Naive thymus-derived CD4-positive, alpha-beta T cell (primary cell): ENCODE measurements around the gene ACBD7. TPM values are rescaled to one million over a fixed set of nuclear protein-coding genes. Genes with fewer than 3 reads are reported as not detected.

ENCODE experiments used
- ATAC-seq: fragments of 150-1000 bp; cut with Tn5 transposase; 2 replicates; pipeline ENCODE4 v1.10.0; 2021; ENCODE audit warnings: mild to moderate bottlenecking, moderate library complexity
- CTCF ChIA-PET: fragments of 350-600 bp; sonication (Branson Sonifier 250); formaldehyde crosslinking; loops from one replicate; lab custom pipeline; 2021; ENCODE audit warnings: antibody characterized with exemption; lab: Charles Lee
- POLR2A ChIA-PET: fragments of 350-600 bp; sonication (Branson Sonifier 250); formaldehyde crosslinking; loops from one replicate; lab custom pipeline; 2021; ENCODE audit warnings: antibody characterized with exemption, inconsistent platforms; lab: Charles Lee
- DNase-seq, 9 donors: peaks; one replicate each; pipeline versions ENCODE4 v3.0.0 to v3.0.0-alpha.2; 2020 to 2022; ENCODE audit warnings: mixed read lengths in 1 of 9
- H3K27ac ChIP-seq: one replicate; pipeline ENCODE4 v1.7.0; 2013; ENCODE audit warnings: mild to moderate bottlenecking, low read depth, low read length, moderate library complexity
- H3K27me3 ChIP-seq, 2 donors: one replicate each; pipeline ENCODE4 v1.7.0; 2013; ENCODE audit warnings: low read length in 2 of 2, mild to moderate bottlenecking in 2 of 2, moderate library complexity in 2 of 2; ENCODE audit not compliant: control insufficient read depth in 2 of 2, insufficient read depth in 2 of 2
- H3K36me3 ChIP-seq, 3 experiments: 1 replicate in 2 of 3; 2 replicates in 1 of 3; pipeline ENCODE4 v1.7.0; 2013; ENCODE audit warnings: low read length in 3 of 3, mild to moderate bottlenecking in 3 of 3, moderate library complexity in 1 of 3; ENCODE audit not compliant: insufficient read depth in 3 of 3, control insufficient read depth in 2 of 3
- H3K4me1 ChIP-seq, 2 donors: one replicate each; pipeline ENCODE4 v1.7.0; 2013; ENCODE audit warnings: low read length in 2 of 2, mild to moderate bottlenecking in 2 of 2, moderate library complexity in 1 of 2; ENCODE audit not compliant: control insufficient read depth in 2 of 2, insufficient read depth in 2 of 2
- H3K4me3 ChIP-seq: 2 replicates; pipeline ENCODE4 v1.7.0; 2013; ENCODE audit warnings: mild to moderate bottlenecking, low read length
- H3K9me3 ChIP-seq, 3 experiments: 1 replicate in 2 of 3; 2 replicates in 1 of 3; pipeline ENCODE4 v1.7.0; 2013; ENCODE audit warnings: low read length in 3 of 3; ENCODE audit not compliant: control insufficient read depth in 2 of 3
- H3K27ac Mint-ChIP-seq, 9 donors: one replicate each; pipeline ENCODE4 v1.8.0; 2020 to 2022; ENCODE audit warnings: mixed read lengths in 9 of 9, mild to moderate bottlenecking in 8 of 9, moderate library complexity in 5 of 9, inconsistent platforms in 2 of 9
- H3K27me3 Mint-ChIP-seq, 5 donors: one replicate each; pipeline ENCODE4 v1.8.0; 2021 to 2022; ENCODE audit warnings: mixed read lengths in 5 of 5, mild to moderate bottlenecking in 1 of 5
- H3K36me3 Mint-ChIP-seq, 5 donors: one replicate each; pipeline ENCODE4 v1.8.0; 2020 to 2022; ENCODE audit warnings: mixed read lengths in 5 of 5, mild to moderate bottlenecking in 3 of 5, inconsistent platforms in 1 of 5
- H3K4me1 Mint-ChIP-seq, 7 donors: one replicate each; pipeline ENCODE4 v1.8.0; 2020 to 2022; ENCODE audit warnings: mixed read lengths in 7 of 7, mild to moderate bottlenecking in 3 of 7, inconsistent platforms in 1 of 7
- H3K4me3 Mint-ChIP-seq, 10 donors: one replicate each; pipeline ENCODE4 v1.8.0; 2020 to 2022; ENCODE audit warnings: mild to moderate bottlenecking in 10 of 10, mixed read lengths in 10 of 10, moderate library complexity in 6 of 10, inconsistent platforms in 2 of 10
- H3K9me3 Mint-ChIP-seq, 11 donors: one replicate each; pipeline ENCODE4 v1.8.0; 2020 to 2022; ENCODE audit warnings: mixed read lengths in 11 of 11, mild to moderate bottlenecking in 4 of 11, inconsistent platforms in 1 of 11, moderate library complexity in 1 of 11
- intact Hi-C, 2 donors: fragments of 100-400 bp; cut with micrococcal nuclease; formaldehyde crosslinking; loops; one replicate each; pipeline ENCODE4 v1.15.1; 2023
- polyA plus RNA-seq, 2 donors: library from polyadenylated mRNA; unstranded; fragments of 300-500 nt; fragmentation: Illumina TruSeq; gene quantifications; one replicate each; pipeline ENCODE4 v1.2.3, GENCODE V29; 2021
- total RNA-seq, 6 experiments: library from RNA in 5 of 6; stranded (reverse) in 5 of 6; gene quantifications; 1 replicate in 5 of 6; 2 replicates in 1 of 6; pipeline ENCODE4 v1.2.3 and lab custom pipeline; 2021 to 2026

The ACBD7 gene
- total RNA-seq = 1 to 10 TPM in 1 of 5 experiments, under 1 TPM in 3, not detected in 1; 0.27 to 1.5 (median 0.60) TPM
- polyA plus RNA-seq = under 1 TPM in 1 of 2 donors, not detected in 1; 0.43 TPM
- total RNA-seq (lab: John Stamatoyannopoulos, UW) = 0.94 reads per million

DNA sequence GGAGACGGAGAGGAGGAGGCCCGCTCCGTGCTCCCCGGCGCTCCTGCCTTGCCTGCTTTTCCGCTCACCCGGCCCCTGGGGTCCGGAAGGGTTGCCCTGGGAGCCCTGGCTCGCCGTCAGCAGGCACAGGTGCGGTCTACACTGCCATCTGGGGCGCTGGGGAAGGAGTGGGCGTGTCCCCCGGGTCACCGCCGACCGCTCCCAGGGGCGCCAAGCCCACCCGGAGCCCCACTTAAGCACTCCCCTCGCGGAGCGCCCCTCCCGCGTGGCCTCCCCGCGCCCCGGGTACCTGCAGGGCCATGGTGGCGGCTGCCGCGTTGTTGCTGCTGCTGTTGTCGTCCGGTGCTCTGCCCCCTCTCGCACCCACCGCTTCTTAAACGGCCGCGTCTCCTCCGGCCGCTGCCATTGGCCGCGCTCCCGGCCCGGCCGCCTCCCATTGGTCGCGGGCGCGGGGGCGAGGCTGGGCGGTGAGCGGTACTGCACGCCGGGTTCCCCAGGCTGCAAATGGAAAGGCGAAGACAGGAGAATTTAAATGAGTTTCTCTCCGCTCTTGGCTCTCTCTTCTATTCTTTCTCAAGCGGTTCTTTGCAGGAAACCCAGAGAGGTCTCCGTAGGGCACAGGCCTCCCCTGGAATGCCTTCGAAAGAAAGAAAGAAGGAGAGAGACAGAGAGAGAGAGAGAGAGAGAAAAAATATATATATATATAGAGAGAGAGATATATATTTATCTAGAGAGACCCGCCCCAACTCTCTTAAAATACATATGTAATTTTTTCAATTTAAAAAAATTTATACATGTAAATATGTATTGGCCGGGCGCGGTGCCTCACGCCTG lies at the start of gene ACBD7:
TSS of gene ACBD7 (minus strand) at position 349 of the 834 bp plus-strand sequence. CDS start at position 301, 48 bp downstream.
- ATAC-seq (peak; percentile 98), DNase-seq (peak; percentile 74 to 87 (median 78))
- Mint-ChIP-seq H3K9me3 (no peaks in the 10 kb centered on the region), H3K36me3 (no peaks in the 10 kb centered on the region), H3K27ac (peak within 1 kb of the TSS in 2 of 9 donors; percentile 29 to 45), H3K4me1 (peaks cover 0 to 6% (median 0%) of the 10 kb centered on the region in 7 donors), H3K27me3 (peaks cover 0 to 19% (median 0%) of the 10 kb centered on the region in 5 donors), H3K4me3 (peak within 1 kb of the TSS; percentile 69 to 82 (median 77))
- POLR2A ChIA-PET = no interaction called here
- Histone ChIP-seq H3K36me3 (no peaks in the 10 kb centered on the region), H3K27ac (no peak within 1 kb of the TSS), H3K9me3 (no peaks in the 10 kb centered on the region), H3K4me3 (peak within 1 kb of the TSS; percentile 71), H3K4me1 (no peaks in the 10 kb centered on the region), H3K27me3 (no peaks in the 10 kb centered on the region)
- CTCF ChIA-PET = no interaction called here
- intact Hi-C loops = loop anchor here (1.0 to 2.0 kb wide), 2 partner anchors 9 to 80 kb away; partner anchors contain the start of genes RPP38 (in 2 of the 2) and NMT2 (in 1 of the 2)

DNA sequence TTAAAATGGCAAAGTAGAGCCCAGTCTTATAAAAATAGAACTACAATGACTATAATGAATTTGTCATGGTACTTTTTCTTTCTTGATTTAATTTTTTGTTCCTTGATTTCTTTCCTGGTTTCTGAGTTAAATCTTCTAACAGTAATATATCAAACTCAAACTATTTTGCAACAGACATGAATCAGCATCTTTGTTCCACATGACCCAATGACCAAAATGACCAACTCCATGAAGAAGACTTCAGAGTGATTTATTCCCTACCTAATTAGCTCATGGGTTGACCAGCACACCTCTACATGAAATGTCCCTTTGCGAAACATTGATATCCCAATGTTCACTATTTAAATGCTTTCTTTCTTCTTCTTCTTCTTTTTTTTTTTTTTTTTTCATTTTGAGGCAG lies 49.1 kb upstream of the ACBD7 start:
- H3K36me3 Mint-ChIP-seq = peaks cover 8 to 45% (median 41%) of the 10 kb centered on the region in 5 donors

DNA sequence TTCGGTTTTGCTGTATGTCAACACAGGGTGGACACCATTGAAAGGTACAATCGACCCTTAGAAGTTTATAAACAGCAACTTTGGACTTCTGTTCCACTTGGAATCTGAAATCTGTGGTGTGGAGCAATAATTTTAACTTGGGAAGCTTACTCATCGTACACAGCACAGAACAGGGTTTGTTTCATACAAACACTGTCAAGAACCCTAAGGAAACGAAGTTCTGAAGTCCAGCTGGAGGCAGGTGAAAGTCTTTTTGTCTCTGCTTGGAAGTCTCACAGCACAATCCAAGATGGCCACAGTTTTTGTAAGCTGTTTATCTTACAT lies 48.4 kb upstream of the ACBD7 start:
- ChIA-PET CTCF (interaction anchor here (1.0 kb wide), 1 partner anchor 30 kb away, joined by 4 read pairs; no protein-coding TSS in a partner anchor), POLR2A (no interaction called here)
- H3K4me3 ChIP-seq = no peak overlapping the region
- Mint-ChIP-seq H3K36me3 (peaks cover 8 to 46% (median 42%) of the 10 kb centered on the region in 5 donors), H3K4me1 (peaks cover 22 to 35% (median 25%) of the 10 kb centered on the region in 7 donors), H3K27ac (peak overlapping the region in 4 of 9 donors; percentile 33 to 68 (median 50)), H3K4me3 (no peak overlapping the region), H3K27me3 (no peaks in the 10 kb centered on the region), H3K9me3 (no peaks in the 10 kb centered on the region)
- no peak for ATAC-seq
- no peak for DNase-seq
- intact Hi-C loops = no loop called here
- H3K4me1 ChIP-seq = peaks cover 0 to 11% of the 10 kb centered on the region in 2 donors
- H3K27ac ChIP-seq = no peak overlapping the region
- no peaks in the 10 kb centered on the region for H3K9me3 ChIP-seq
- H3K36me3 ChIP-seq = peaks cover 7 to 47% (median 34%) of the 10 kb centered on the region in 3 experiments
- no peaks in the 10 kb centered on the region for H3K27me3 ChIP-seq

More for the DNA sequence above, 49.1 kb upstream of the ACBD7 start:
- intact Hi-C loops = no loop called here
- H3K4me1 Mint-ChIP-seq = peaks cover 29 to 42% (median 30%) of the 10 kb centered on the region in 7 donors
- no peak overlapping the region for H3K4me3 Mint-ChIP-seq
- no peak overlapping the region for H3K27ac ChIP-seq
- H3K36me3 ChIP-seq = peaks cover 6 to 46% (median 33%) of the 10 kb centered on the region in 3 experiments
- no peaks in the 10 kb centered on the region for H3K27me3 ChIP-seq
- ChIA-PET CTCF (interaction anchor here (0.7 kb wide), 1 partner anchor 510 kb away, joined by 4 read pairs; no protein-coding TSS in a partner anchor), POLR2A (no interaction called here)
- no peaks in the 10 kb centered on the region for H3K9me3 ChIP-seq
- peaks cover 0 to 13% of the 10 kb centered on the region in 2 donors for H3K4me1 ChIP-seq
- no peak for ATAC-seq
- no peak for DNase-seq
- no peak overlapping the region for H3K4me3 ChIP-seq
- no peaks in the 10 kb centered on the region for H3K9me3 Mint-ChIP-seq
- peak overlapping the region in 4 of 9 donors; percentile 44 to 68 (median 54) for H3K27ac Mint-ChIP-seq
- no peaks in the 10 kb centered on the region for H3K27me3 Mint-ChIP-seq

DNA sequence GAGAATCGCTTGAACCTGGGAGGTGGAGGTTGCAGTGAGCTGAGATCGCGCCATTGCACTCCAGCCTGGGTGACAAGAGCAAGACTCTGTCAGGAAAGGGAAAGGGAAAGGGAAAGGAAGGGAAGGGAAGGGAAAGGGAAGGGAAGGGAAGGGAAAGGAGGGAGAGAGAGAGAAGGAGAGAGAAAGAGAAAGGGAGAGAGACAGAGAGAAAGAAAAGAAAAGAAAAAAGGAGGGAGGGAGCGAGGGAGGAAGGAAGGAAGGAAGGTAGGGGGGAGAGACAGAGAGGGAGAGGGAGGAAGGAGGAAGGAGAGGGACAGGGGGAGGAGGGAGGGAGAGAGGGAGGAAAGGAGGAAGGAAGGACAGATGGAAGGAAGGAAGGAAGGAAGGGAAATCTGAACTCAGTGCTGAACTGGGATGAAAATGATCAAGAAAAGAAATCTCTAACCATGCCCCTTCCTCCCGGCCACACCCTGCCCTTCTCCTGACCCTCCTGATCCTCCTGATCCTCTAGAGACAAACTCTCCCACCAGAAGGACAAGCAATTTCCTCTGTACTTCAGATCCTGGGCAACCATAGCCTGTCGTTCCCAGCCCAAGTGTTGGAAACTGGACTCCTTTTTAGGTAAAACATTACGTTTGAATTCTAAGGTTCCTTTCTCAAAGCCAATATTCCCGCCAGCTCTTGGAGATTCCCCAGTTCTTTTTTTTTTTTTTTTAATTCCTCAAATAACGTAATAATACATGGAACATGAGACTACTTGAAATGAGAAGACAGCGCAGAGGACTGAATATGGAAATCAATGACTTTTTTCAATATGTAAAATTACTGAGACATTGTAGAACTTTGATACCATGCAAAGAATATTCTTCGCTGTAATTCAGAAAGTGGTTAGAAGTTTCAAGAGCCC lies 47.8 kb upstream of the ACBD7 start:
- peaks cover 11 to 50% (median 42%) of the 10 kb centered on the region in 5 donors for H3K36me3 Mint-ChIP-seq
- Histone ChIP-seq H3K27me3 (no peaks in the 10 kb centered on the region), H3K36me3 (peaks cover 7 to 50% (median 37%) of the 10 kb centered on the region in 3 experiments), H3K27ac (no peak overlapping the region), H3K4me3 (no peak overlapping the region), H3K4me1 (peaks cover 0 to 7% of the 10 kb centered on the region in 2 donors), H3K9me3 (no peaks in the 10 kb centered on the region)
- ChIA-PET POLR2A (no interaction called here), CTCF (interaction anchor here (1.0 kb wide), 1 partner anchor 30 kb away, joined by 4 read pairs; no protein-coding TSS in a partner anchor)
- intact Hi-C loops = no loop called here
- H3K27ac Mint-ChIP-seq = peak overlapping the region in 6 of 9 donors; percentile 52 to 80 (median 64)
- H3K4me1 Mint-ChIP-seq = peaks cover 16 to 29% (median 18%) of the 10 kb centered on the region in 7 donors
- no peak for DNase-seq
- no peak overlapping the region for H3K4me3 Mint-ChIP-seq
- no peaks in the 10 kb centered on the region for H3K9me3 Mint-ChIP-seq
- no peaks in the 10 kb centered on the region for H3K27me3 Mint-ChIP-seq
- ATAC-seq = no peak

DNA sequence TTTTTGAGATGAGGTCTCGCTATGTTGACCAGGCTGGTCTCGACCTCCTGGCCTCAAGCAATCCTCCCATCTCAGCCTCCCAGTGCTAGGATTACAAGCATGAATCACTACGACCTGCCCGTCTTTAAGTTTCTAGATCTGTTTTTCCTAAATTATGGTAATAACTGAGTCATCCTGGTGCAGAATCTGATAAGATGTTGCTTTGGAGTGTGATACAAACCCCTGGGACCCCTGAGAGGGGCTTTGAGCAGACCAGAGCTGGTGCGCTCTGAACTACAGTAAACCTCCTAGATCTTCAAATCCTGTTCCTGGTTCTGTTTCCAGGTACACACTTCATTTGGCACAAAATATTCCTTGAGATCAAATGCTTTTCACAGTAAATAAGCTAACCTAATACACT lies 42.8 kb upstream of the ACBD7 start:
- H3K27ac Mint-ChIP-seq = peak overlapping the region in 1 of 9 donors; percentile 42
- intact Hi-C loops = no loop called here
- CTCF ChIA-PET = interaction anchor here (0.6 kb wide), 1 partner anchor 9 kb away, joined by 5 read pairs; no protein-coding TSS in a partner anchor

DNA sequence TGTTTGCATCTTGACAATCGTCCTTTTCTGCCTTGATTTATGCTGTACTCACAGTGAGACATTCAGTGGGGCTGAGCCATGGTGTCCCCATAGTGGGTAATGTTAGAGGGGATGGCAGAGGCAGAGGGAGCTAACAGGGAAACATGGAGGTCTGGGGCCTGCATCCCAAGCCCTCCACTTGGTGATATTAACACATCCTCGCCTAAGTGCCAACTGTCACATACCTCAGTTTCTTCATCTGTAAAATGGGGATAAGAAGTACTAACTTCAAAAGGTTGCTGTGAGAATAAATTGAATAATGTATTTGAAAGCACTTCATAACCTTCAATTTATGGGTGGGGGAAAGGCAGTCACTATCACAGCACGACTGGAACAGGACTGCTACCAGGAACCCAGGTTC lies 36.3 kb upstream of the ACBD7 start:
- Mint-ChIP-seq H3K4me1 (peaks cover 0 to 32% (median 10%) of the 10 kb centered on the region in 7 donors), H3K27ac (peak overlapping the region in 4 of 9 donors; percentile 32 to 60 (median 46)), H3K27me3 (no peaks in the 10 kb centered on the region), H3K9me3 (peaks cover 0 to 3% (median 0%) of the 10 kb centered on the region in 11 donors), H3K4me3 (no peak overlapping the region), H3K36me3 (peaks cover under 1 to 53% (median 36%) of the 10 kb centered on the region in 5 donors)
- Histone ChIP-seq H3K27me3 (no peaks in the 10 kb centered on the region), H3K4me1 (no peaks in the 10 kb centered on the region), H3K27ac (no peak overlapping the region), H3K9me3 (no peaks in the 10 kb centered on the region), H3K36me3 (peaks cover 0 to 64% (median 10%) of the 10 kb centered on the region in 3 experiments), H3K4me3 (no peak overlapping the region)
- ATAC-seq (no peak), DNase-seq (no peak)
- ChIA-PET POLR2A (interaction anchor here (0.8 kb wide), 1 partner anchor 1699 kb away, joined by 3 read pairs; no protein-coding TSS in a partner anchor), CTCF (no interaction called here)
- intact Hi-C loops = no loop called here

More for the DNA sequence above, 42.8 kb upstream of the ACBD7 start:
- Histone ChIP-seq H3K4me3 (no peak overlapping the region), H3K27me3 (no peaks in the 10 kb centered on the region), H3K27ac (no peak overlapping the region), H3K36me3 (peaks cover 7 to 78% (median 40%) of the 10 kb centered on the region in 3 experiments), H3K4me1 (no peaks in the 10 kb centered on the region), H3K9me3 (no peaks in the 10 kb centered on the region)
- DNase-seq (no peak), ATAC-seq (no peak)
- Mint-ChIP-seq H3K4me3 (no peak overlapping the region), H3K9me3 (peaks cover 0 to 3% (median 0%) of the 10 kb centered on the region in 11 donors), H3K4me1 (peaks cover 0 to 12% (median 6%) of the 10 kb centered on the region in 7 donors), H3K36me3 (peaks cover 14 to 60% (median 41%) of the 10 kb centered on the region in 5 donors), H3K27me3 (no peaks in the 10 kb centered on the region)
- POLR2A ChIA-PET = interaction anchor here (1.1 kb wide), 1 partner anchor 10 kb away, joined by 4 read pairs; no protein-coding TSS in a partner anchor
